ENCODE results near the gene CLDN11.

DNA sequence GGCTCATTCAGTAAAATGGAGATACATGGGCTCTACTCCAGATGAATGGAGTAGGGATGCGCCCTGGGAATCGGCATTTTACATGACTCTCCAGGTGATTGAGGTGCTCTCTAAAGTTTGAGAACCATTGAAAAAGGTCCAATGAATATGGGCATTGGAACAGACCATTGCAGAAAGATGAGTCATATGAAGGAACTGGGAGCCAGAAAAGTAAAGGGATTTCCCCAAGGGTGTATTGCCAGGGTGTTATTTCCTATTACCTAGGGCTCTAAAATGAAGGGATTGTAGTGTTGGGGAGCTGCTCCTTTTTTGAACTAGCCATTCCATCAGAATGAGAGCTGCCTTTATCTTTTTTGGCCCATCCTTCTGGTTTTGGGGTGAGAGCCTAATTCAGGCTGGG is 21.7 kb downstream of the CLDN11 start:
- no peak for TF ChIP-seq YY1 (IDR thresholded peaks at IDR 0.05; ENCODE audit: insufficient read depth, insufficient read length)
- TF ChIP-seq ZNF274 (IDR thresholded peaks at IDR 0.05; ENCODE audit: low read depth, low read length): no peak
- TF ChIP-seq SUZ12 (IDR thresholded peaks at IDR 0.05; ENCODE audit: extremely low read depth, insufficient read depth, insufficient read length): no peak
